Thoracic aorta (tissue), 2 donors: ENCODE data around the gene NEK7. TPM values are rescaled to one million over a fixed set of nuclear protein-coding genes. Genes with fewer than 3 reads are reported as not detected.

ENCODE experiments used
- ATAC-seq: fragments of 150-250 bp; one replicate; pipeline ENCODE4 v1.8.0; 2017; ENCODE audit warnings: low read depth; ENCODE audit not compliant: insufficient number of reproducible peaks, low FRiP score
- DNase-seq: peaks from one replicate; pipeline ENCODE4 v3.0.0-alpha.2; 2020; ENCODE audit warnings: low spot score
- H3K27ac ChIP-seq, 2 donors: fragments of 200-600 bp; sonication (generic); 1 replicate in 1 of 2; 2 replicates in 1 of 2; pipeline ENCODE4 v1.5.1; 2016; ENCODE audit warnings: mild to moderate bottlenecking in 2 of 2, moderate library complexity in 2 of 2
- H3K27me3 ChIP-seq: fragments of 200-600 bp; sonication (generic); replicated peaks from 2 replicates; pipeline ENCODE4 v1.6.0; 2016; ENCODE audit warnings: mild to moderate bottlenecking; ENCODE audit not compliant: insufficient read depth
- H3K36me3 ChIP-seq: fragments of 200-600 bp; sonication (generic); one replicate; pipeline ENCODE4 v1.5.1; 2016
- H3K4me1 ChIP-seq, 2 donors: fragments of 200-600 bp; sonication (generic); 1 replicate in 1 of 2; 2 replicates in 1 of 2; pipeline versions ENCODE4 v1.5.1 to v1.6.0; 2016; ENCODE audit warnings: low read depth in 2 of 2, mild to moderate bottlenecking in 1 of 2; ENCODE audit not compliant: control insufficient read depth in 1 of 2
- H3K4me3 ChIP-seq: fragments of 200-600 bp; sonication (generic); 2 replicates; pipeline ENCODE4 v1.5.1; 2016; ENCODE audit warnings: mild to moderate bottlenecking
- H3K9me3 ChIP-seq: fragments of 200-600 bp; sonication (generic); 2 replicates; pipeline ENCODE4 v1.5.1; 2016
- total RNA-seq, 2 donors: library from RNA; depleted of rRNA; stranded (reverse); fragments of >200 nt; gene quantifications; one replicate each; pipeline versions ENCODE4 v1.1.0 to v1.2.3, GENCODE V29; 2016
- TF ChIP-seq, protein P1 (sequence below): fragments of 200-600 bp; sonication (generic); IDR thresholded peaks from one replicate; pipeline ENCODE4 v1.5.1; 2019; ENCODE audit warnings: antibody characterized with exemption

NEK7 gene
- total RNA-seq, 2 donors from 2014 or later: 118 to 155 TPM

GRCh38 chr1:198253259-198253658, 96.5 kb downstream of the NEK7 start:
- Histone ChIP-seq H3K4me1 (peaks cover 4 to 22% of the 10 kb centered on the region in 2 donors), H3K9me3 (no peaks in the 10 kb centered on the region), H3K36me3 (no peaks in the 10 kb centered on the region), H3K27ac (no peak overlapping the region), H3K27me3 (no peaks in the 10 kb centered on the region), H3K4me3 (no peak overlapping the region)
- DNase-seq (no peak), ATAC-seq (no peak)
- TF ChIP-seq, protein P1, sequence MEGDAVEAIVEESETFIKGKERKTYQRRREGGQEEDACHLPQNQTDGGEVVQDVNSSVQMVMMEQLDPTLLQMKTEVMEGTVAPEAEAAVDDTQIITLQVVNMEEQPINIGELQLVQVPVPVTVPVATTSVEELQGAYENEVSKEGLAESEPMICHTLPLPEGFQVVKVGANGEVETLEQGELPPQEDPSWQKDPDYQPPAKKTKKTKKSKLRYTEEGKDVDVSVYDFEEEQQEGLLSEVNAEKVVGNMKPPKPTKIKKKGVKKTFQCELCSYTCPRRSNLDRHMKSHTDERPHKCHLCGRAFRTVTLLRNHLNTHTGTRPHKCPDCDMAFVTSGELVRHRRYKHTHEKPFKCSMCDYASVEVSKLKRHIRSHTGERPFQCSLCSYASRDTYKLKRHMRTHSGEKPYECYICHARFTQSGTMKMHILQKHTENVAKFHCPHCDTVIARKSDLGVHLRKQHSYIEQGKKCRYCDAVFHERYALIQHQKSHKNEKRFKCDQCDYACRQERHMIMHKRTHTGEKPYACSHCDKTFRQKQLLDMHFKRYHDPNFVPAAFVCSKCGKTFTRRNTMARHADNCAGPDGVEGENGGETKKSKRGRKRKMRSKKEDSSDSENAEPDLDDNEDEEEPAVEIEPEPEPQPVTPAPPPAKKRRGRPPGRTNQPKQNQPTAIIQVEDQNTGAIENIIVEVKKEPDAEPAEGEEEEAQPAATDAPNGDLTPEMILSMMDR: no peak

- Histone ChIP-seq H3K36me3 (no peaks in the 10 kb centered on the region), H3K27ac (no peak overlapping the region), H3K4me1 (peaks cover 4 to 26% of the 10 kb centered on the region in 2 donors), H3K9me3 (no peaks in the 10 kb centered on the region), H3K4me3 (no peak overlapping the region), H3K27me3 (no peaks in the 10 kb centered on the region)
- TF ChIP-seq, protein P1: no peak
- no peak for DNase-seq
- ATAC-seq: no peak
Measured at GRCh38 chr1:198253668-198254067, 96.9 kb downstream of the NEK7 start.

DNA sequence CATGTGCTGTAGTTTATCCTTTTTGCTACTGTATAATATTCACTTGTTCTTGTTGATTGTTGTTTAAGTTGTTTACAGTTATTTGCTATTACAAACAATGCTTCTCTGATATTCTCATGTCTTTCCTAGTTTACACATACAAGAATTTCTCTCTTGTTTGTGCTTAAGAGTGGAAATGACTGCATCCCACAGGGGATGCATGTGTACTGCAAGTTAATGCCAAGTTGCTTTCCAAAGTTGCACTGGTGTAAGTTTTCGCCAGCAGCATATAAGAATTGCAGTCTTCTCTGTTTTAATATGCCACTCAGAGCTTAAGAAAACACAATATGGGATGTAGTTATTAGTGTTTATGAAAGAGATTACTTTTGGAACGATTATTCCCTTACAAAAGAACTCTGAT, 97.7 kb downstream of the NEK7 start:
- no peak for DNase-seq
- Histone ChIP-seq H3K27me3 (no peaks in the 10 kb centered on the region), H3K4me3 (no peak overlapping the region), H3K36me3 (no peaks in the 10 kb centered on the region), H3K27ac (no peak overlapping the region), H3K9me3 (no peaks in the 10 kb centered on the region), H3K4me1 (peaks cover 4 to 29% of the 10 kb centered on the region in 2 donors)
- ATAC-seq: no peak
- TF ChIP-seq, protein P1: no peak

DNA sequence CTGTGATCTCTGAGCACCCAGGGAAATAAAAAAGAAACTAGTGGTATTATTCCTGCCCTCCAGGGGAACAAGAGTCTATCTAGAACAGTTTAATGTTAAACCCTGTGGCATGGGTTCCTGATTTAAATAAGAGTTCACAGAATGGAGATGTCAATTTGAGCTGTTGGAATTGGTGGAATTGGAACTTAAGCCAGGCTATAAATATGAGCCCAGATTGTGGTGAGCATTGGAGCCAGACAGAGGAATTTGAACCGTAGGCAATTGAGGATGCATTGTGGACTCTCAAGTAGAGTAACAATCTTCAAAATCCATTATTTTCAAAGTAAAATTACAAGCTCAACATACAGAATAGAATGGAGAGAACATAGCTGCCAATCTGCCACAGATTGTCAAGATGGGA, 98.2 kb downstream of the NEK7 start:
- no peak for ATAC-seq
- TF ChIP-seq, protein P1: no peak
- Histone ChIP-seq H3K4me3 (no peak overlapping the region), H3K36me3 (no peaks in the 10 kb centered on the region), H3K27me3 (no peaks in the 10 kb centered on the region), H3K4me1 (peaks cover 4 to 29% of the 10 kb centered on the region in 2 donors), H3K9me3 (no peaks in the 10 kb centered on the region), H3K27ac (no peak overlapping the region)
- DNase-seq: no peak

DNA sequence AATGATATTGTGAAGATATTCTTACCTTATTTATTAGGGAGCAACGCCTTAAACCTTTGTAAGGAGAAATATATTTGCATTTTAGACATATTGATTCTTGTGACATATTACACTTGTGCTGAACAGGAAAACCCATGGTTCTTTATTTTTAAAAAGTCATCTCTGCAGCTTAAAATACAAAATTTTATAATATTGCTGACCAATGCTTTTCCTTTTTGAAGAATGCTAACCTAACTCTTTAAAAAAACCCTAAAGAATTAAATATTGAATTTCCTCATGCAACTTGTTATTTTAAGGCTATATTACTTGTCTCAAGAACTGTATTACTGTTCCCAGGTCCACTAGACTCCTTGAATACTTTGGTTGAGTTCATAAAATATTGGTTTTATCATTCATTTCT, 99.0 kb downstream of the NEK7 start:
- H3K36me3 ChIP-seq: no peaks in the 10 kb centered on the region
- no peak overlapping the region for H3K27ac ChIP-seq
- peaks cover 4 to 29% of the 10 kb centered on the region in 2 donors for H3K4me1 ChIP-seq
- ATAC-seq (no peak), DNase-seq (no peak)
- H3K27me3 ChIP-seq: no peaks in the 10 kb centered on the region
- TF ChIP-seq, protein P1: no peak
- no peaks in the 10 kb centered on the region for H3K9me3 ChIP-seq
- H3K4me3 ChIP-seq: no peak overlapping the region
